HepG2 (cell line): Measurements from ENCODE around the gene NBPF1. TPM values are rescaled to one million over a fixed set of nuclear protein-coding genes. Genes with fewer than 3 reads are reported as not detected.

Experiments
- ARNT2 ChIP-seq: sonication (generic); formaldehyde crosslinking; IDR thresholded peaks from 2 replicates; pipeline ENCODE4 v1.8.0; 2022; ENCODE audit warnings: mild to moderate bottlenecking, low read depth, missing genetic modification reagents, moderate library complexity
- HNF4G ChIP-seq, 2 experiments: sonication (generic) in 1 of 2; formaldehyde crosslinking in 1 of 2; IDR thresholded peaks; 2 replicates each; pipeline versions ENCODE4 v1.4.0 to v1.6.1; 2011 to 2020; ENCODE audit warnings: borderline replicate concordance in 2 of 2, low read depth in 2 of 2, mild to moderate bottlenecking in 2 of 2, low read length in 1 of 2, missing genetic modification reagents in 1 of 2, moderate library complexity in 1 of 2
- POGZ ChIP-seq: sonication (generic); formaldehyde crosslinking; IDR thresholded peaks from 2 replicates; pipeline ENCODE4 v1.4.0; 2020; ENCODE audit warnings: mild to moderate bottlenecking, missing genetic modification reagents
- ZBTB1 ChIP-seq: sonication (generic); formaldehyde crosslinking; IDR thresholded peaks from 2 replicates; pipeline ENCODE4 v1.4.0; 2020; ENCODE audit warnings: missing genetic modification reagents, borderline replicate concordance
- ZBTB3 ChIP-seq: sonication (generic); formaldehyde crosslinking; IDR thresholded peaks from 2 replicates; pipeline ENCODE4 v1.4.0; 2020; ENCODE audit warnings: low read depth, mild to moderate bottlenecking, moderate library complexity, missing genetic modification reagents, borderline replicate concordance
- ZFP1 ChIP-seq: IDR thresholded peaks from 2 replicates; pipeline ENCODE4 v1.6.1; 2016
- ZNF180 ChIP-seq: sonication (generic); formaldehyde crosslinking; IDR thresholded peaks from 2 replicates; pipeline ENCODE4 v1.4.0; 2020; ENCODE audit warnings: low read depth, missing genetic modification reagents, borderline replicate concordance
- polyA plus RNA-seq, 8 experiments: library from polyadenylated mRNA; depleted of rRNA in 3 of 8; stranded (reverse) in 7 of 8; unstranded in 1 of 8; fragments of >200 nt; fragmentation: Illumina TruSeq in 4 of 8; extraction: Trizol in 4 of 8; gene quantifications; 2 replicates each; pipeline versions ENCODE4 v1.2.1 to v1.2.3, GENCODE V29; 2011 to 2016; ENCODE audit warnings: low read depth in 4 of 8, missing spikeins in 1 of 8, mixed read lengths in 1 of 8; ENCODE audit not compliant: insufficient read depth in 1 of 8
- total RNA-seq, 5 experiments: library from RNA; depleted of rRNA; stranded (reverse); fragments of >200 nt; fragmentation: Illumina TruSeq; extraction: Trizol; gene quantifications; 2 replicates each; pipeline ENCODE4 v1.2.3, GENCODE V29; 2016; ENCODE audit warnings: low read depth in 1 of 5
- TF ChIP-seq, protein P1 (sequence below): sonication (generic); formaldehyde crosslinking; IDR thresholded peaks from 2 replicates; pipeline ENCODE4 v1.4.0; 2020; ENCODE audit warnings: missing genetic modification reagents, borderline replicate concordance
- TF ChIP-seq, protein P2 (sequence below): sonication (generic); formaldehyde crosslinking; IDR thresholded peaks from 2 replicates; pipeline ENCODE4; 2020; ENCODE audit warnings: missing genetic modification reagents, mild to moderate bottlenecking, borderline replicate concordance
- TF ChIP-seq, protein P3 (sequence below): sonication (generic); formaldehyde crosslinking; IDR thresholded peaks from 2 replicates; pipeline ENCODE4 v1.8.1; 2023; ENCODE audit warnings: missing genetic modification reagents, inconsistent platforms, borderline replicate concordance
- TF ChIP-seq, protein P4 (sequence below): sonication (generic); formaldehyde crosslinking; IDR thresholded peaks from 2 replicates; pipeline ENCODE4 v1.8.1; 2023; ENCODE audit warnings: mild to moderate bottlenecking, missing genetic modification reagents, borderline replicate concordance
- TF ChIP-seq, protein P5 (sequence below): sonication (generic); formaldehyde crosslinking; IDR thresholded peaks from 2 replicates; pipeline ENCODE4 v1.4.0; 2020; ENCODE audit warnings: missing genetic modification reagents
- TF ChIP-seq, protein P6 (sequence below): sonication (generic); formaldehyde crosslinking; IDR thresholded peaks from 2 replicates; pipeline ENCODE4 v1.4.0; 2020; ENCODE audit warnings: low read depth, mild to moderate bottlenecking, missing genetic modification reagents

Gene NBPF1
- total and polyA plus RNA-seq, 2 of the 13 experiments (the other 11 are each of a cell fraction or from before 2014, with no cell fraction given) = 30.3 to 35.6 TPM

DNA sequence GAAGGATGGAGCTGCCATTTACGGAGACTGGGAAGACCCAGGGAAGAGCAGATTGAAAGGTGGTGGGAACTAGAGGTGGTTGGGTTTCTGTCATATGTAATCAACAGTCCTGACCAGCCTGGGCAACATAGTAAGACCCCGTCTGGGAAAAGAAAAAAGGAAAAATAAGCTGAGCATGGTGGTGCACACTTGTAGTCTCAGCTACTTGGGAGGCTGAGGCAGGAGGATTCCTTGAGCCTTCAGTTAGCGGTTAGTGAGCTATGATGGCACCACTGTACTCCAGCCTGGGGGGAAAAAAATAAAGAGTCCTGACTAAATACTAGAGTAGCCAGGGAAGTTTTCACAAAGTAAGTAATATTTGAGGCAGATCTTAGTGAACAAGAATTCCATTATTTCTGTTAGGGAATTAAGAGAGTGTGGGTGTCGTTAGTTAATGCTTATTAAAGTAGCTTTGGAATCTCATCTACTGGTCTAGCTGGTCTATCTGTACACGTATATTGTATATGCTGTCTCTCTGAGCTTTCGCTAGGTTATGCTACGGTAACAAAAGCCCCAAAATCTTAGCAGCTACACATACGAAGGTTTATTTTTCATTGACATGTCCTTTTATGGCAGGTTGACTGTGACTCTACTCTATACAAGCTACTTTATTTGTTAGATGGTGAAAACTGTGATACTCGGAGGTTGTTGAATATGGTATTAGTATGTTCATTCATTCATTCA lies 4.4 kb downstream of the NBPF1 start (continued):
- TF ChIP-seq, protein P1, sequence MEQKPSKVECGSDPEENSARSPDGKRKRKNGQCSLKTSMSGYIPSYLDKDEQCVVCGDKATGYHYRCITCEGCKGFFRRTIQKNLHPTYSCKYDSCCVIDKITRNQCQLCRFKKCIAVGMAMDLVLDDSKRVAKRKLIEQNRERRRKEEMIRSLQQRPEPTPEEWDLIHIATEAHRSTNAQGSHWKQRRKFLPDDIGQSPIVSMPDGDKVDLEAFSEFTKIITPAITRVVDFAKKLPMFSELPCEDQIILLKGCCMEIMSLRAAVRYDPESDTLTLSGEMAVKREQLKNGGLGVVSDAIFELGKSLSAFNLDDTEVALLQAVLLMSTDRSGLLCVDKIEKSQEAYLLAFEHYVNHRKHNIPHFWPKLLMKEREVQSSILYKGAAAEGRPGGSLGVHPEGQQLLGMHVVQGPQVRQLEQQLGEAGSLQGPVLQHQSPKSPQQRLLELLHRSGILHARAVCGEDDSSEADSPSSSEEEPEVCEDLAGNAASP (CRISPR knock-in tag) = no peak
- TF ChIP-seq, protein P2, sequence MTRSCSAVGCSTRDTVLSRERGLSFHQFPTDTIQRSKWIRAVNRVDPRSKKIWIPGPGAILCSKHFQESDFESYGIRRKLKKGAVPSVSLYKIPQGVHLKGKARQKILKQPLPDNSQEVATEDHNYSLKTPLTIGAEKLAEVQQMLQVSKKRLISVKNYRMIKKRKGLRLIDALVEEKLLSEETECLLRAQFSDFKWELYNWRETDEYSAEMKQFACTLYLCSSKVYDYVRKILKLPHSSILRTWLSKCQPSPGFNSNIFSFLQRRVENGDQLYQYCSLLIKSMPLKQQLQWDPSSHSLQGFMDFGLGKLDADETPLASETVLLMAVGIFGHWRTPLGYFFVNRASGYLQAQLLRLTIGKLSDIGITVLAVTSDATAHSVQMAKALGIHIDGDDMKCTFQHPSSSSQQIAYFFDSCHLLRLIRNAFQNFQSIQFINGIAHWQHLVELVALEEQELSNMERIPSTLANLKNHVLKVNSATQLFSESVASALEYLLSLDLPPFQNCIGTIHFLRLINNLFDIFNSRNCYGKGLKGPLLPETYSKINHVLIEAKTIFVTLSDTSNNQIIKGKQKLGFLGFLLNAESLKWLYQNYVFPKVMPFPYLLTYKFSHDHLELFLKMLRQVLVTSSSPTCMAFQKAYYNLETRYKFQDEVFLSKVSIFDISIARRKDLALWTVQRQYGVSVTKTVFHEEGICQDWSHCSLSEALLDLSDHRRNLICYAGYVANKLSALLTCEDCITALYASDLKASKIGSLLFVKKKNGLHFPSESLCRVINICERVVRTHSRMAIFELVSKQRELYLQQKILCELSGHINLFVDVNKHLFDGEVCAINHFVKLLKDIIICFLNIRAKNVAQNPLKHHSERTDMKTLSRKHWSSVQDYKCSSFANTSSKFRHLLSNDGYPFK = 0 out of 2 replicates have a peak, but pooled peaks have one; percentile 5
- TF ChIP-seq, protein P3, sequence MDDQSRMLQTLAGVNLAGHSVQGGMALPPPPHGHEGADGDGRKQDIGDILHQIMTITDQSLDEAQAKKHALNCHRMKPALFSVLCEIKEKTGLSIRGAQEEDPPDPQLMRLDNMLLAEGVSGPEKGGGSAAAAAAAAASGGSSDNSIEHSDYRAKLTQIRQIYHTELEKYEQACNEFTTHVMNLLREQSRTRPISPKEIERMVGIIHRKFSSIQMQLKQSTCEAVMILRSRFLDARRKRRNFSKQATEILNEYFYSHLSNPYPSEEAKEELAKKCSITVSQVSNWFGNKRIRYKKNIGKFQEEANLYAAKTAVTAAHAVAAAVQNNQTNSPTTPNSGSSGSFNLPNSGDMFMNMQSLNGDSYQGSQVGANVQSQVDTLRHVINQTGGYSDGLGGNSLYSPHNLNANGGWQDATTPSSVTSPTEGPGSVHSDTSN (CRISPR knock-in tag) = no peak
- TF ChIP-seq ZNF180 (CRISPR knock-in tag) (no peak), ARNT2 (CRISPR knock-in tag) (0 out of 2 replicates have a peak, but pooled peaks have one; percentile 58), ZBTB3 (CRISPR knock-in tag) (no peak), ZFP1 (CRISPR knock-in tag) (no peak), POGZ (CRISPR knock-in tag) (0 out of 2 replicates have a peak, but pooled peaks have one; percentile 8), ZBTB1 (CRISPR knock-in tag) (no peak), HNF4G (IDR thresholded peaks at IDR 0.05; ENCODE audit: borderline replicate concordance, low read depth, low read length) (no peak), HNF4G (CRISPR knock-in tag; IDR thresholded peaks at IDR 0.05; ENCODE audit: borderline replicate concordance, low read depth) (no peak)
- TF ChIP-seq, protein P4, sequence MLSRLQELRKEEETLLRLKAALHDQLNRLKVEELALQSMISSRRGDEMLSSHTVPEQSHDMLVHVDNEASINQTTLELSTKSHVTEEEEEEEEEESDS (CRISPR knock-in tag) = 0 out of 2 replicates have a peak, but pooled peaks have one; percentile 15
- TF ChIP-seq, protein P5, sequence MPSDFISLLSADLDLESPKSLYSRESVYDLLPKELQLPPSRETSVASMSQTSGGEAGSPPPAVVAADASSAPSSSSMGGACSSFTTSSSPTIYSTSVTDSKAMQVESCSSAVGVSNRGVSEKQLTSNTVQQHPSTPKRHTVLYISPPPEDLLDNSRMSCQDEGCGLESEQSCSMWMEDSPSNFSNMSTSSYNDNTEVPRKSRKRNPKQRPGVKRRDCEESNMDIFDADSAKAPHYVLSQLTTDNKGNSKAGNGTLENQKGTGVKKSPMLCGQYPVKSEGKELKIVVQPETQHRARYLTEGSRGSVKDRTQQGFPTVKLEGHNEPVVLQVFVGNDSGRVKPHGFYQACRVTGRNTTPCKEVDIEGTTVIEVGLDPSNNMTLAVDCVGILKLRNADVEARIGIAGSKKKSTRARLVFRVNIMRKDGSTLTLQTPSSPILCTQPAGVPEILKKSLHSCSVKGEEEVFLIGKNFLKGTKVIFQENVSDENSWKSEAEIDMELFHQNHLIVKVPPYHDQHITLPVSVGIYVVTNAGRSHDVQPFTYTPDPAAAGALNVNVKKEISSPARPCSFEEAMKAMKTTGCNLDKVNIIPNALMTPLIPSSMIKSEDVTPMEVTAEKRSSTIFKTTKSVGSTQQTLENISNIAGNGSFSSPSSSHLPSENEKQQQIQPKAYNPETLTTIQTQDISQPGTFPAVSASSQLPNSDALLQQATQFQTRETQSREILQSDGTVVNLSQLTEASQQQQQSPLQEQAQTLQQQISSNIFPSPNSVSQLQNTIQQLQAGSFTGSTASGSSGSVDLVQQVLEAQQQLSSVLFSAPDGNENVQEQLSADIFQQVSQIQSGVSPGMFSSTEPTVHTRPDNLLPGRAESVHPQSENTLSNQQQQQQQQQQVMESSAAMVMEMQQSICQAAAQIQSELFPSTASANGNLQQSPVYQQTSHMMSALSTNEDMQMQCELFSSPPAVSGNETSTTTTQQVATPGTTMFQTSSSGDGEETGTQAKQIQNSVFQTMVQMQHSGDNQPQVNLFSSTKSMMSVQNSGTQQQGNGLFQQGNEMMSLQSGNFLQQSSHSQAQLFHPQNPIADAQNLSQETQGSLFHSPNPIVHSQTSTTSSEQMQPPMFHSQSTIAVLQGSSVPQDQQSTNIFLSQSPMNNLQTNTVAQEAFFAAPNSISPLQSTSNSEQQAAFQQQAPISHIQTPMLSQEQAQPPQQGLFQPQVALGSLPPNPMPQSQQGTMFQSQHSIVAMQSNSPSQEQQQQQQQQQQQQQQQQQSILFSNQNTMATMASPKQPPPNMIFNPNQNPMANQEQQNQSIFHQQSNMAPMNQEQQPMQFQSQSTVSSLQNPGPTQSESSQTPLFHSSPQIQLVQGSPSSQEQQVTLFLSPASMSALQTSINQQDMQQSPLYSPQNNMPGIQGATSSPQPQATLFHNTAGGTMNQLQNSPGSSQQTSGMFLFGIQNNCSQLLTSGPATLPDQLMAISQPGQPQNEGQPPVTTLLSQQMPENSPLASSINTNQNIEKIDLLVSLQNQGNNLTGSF = no peak
- TF ChIP-seq, protein P6, sequence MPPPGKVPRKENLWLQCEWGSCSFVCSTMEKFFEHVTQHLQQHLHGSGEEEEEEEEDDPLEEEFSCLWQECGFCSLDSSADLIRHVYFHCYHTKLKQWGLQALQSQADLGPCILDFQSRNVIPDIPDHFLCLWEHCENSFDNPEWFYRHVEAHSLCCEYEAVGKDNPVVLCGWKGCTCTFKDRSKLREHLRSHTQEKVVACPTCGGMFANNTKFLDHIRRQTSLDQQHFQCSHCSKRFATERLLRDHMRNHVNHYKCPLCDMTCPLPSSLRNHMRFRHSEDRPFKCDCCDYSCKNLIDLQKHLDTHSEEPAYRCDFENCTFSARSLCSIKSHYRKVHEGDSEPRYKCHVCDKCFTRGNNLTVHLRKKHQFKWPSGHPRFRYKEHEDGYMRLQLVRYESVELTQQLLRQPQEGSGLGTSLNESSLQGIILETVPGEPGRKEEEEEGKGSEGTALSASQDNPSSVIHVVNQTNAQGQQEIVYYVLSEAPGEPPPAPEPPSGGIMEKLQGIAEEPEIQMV (CRISPR knock-in tag) = no peak
